Measurements from ENCODE around the gene NPAS3. TPM values are rescaled to one million over a fixed set of nuclear protein-coding genes. Genes with fewer than 3 reads are reported as not detected.

The NPAS3 gene
- total and polyA plus RNA-seq, 2 of the 8 experiments (the other 6 are each of a cell fraction or from before 2014, with no cell fraction given) = 0.11 to 0.60 TPM

- no peaks in the 10 kb centered on the region for H3K79me2 ChIP-seq (ENCODE audit: control insufficient read depth in 1 of 2, insufficient read depth in 2 of 2, low read length in 2 of 2)
- no peaks in the 10 kb centered on the region for H3K9me3 ChIP-seq (ENCODE audit: insufficient read depth in 2 of 2, low read depth in 1 of 2, low read length in 1 of 2)
- H3K4me2 ChIP-seq (ENCODE audit: insufficient read depth in 1 of 2, low read depth in 2 of 2, low read length in 2 of 2) = no peak overlapping the region
- H3K27me3 ChIP-seq (replicated peaks in 1 of 4; ENCODE audit: control insufficient read depth in 3 of 4, extremely low read depth in 1 of 4, insufficient read depth in 3 of 4, low read length in 3 of 4) = no peaks in the 10 kb centered on the region
- no peak overlapping the region for H2BK5ac ChIP-seq (ENCODE audit: low read depth, low read length)
- no peak overlapping the region for H3K23ac ChIP-seq (ENCODE audit: insufficient read length)
- ChIA-PET POLR2A (ENCODE audit: partially characterized antibody) (no interaction called here), CTCF (ENCODE audit: partially characterized antibody) (interaction anchor here (0.5 to 1.7 kb wide), 3 partner anchors 67 to 432 kb away, joined by 3 to 4 read pairs (median 3); no protein-coding TSS in a partner anchor)
- H4K20me1 ChIP-seq (replicated peaks in 1 of 2; ENCODE audit: control insufficient read depth in 1 of 2, insufficient read depth in 2 of 2, low read length in 2 of 2) = no peaks in the 10 kb centered on the region
- H3K4ac ChIP-seq (replicated peaks; ENCODE audit: insufficient read length, low read depth, low read length) = no peak overlapping the region
- no peaks in the 10 kb centered on the region for H3K79me1 ChIP-seq (ENCODE audit: low read depth, low read length)
- no peak overlapping the region for H2BK120ac ChIP-seq (replicated peaks; ENCODE audit: low read depth, low read length)
- H3K4me1 ChIP-seq (replicated peaks in 1 of 4; ENCODE audit: control insufficient read depth in 3 of 4, insufficient read depth in 4 of 4, low read length in 3 of 4) = no peaks in the 10 kb centered on the region
- H3K36me3 ChIP-seq (ENCODE audit: control insufficient read depth in 2 of 4, insufficient read depth in 4 of 4, low read length in 3 of 4) = no peaks in the 10 kb centered on the region; a peak in 1 of 8 replicates
- no peak overlapping the region for H3K27ac ChIP-seq (ENCODE audit: low read depth, low read length)
- H3K18ac ChIP-seq (ENCODE audit: extremely low read depth, low read length) = no peak overlapping the region
- H3K56ac ChIP-seq (replicated peaks; ENCODE audit: insufficient read length, low read depth, low read length) = no peak overlapping the region
- H4K91ac ChIP-seq (replicated peaks; ENCODE audit: insufficient read length, low read length) = no peak overlapping the region
- DNase-seq (ENCODE audit: low read depth in 1 of 2, low spot score in 2 of 2) (no peak), FAIRE-seq (no peak)
- no peak overlapping the region for H3K9ac ChIP-seq (replicated peaks in 1 of 4; ENCODE audit: extremely low read depth in 1 of 4, low read depth in 3 of 4, low read length in 3 of 4)
- WGBS, 2 experiments (ENCODE audit: extremely low coverage in 1 of 2, insufficient coverage in 1 of 2, insufficient read length in 1 of 2, insufficient replicate concordance in 2 of 2, low coverage in 1 of 2, low lambda C conversion rate in 2 of 2, missing lambda C conversion rate in 1 of 2) = 96% methylated on average over 3 of the region's 3 CpGs; no CpG with 5 or more reads in 1 of the 2 experiments
- H4K8ac ChIP-seq (ENCODE audit: extremely low read depth, insufficient read depth, low read length) = no peak overlapping the region
- H3K4me3 ChIP-seq (ENCODE audit: extremely low read depth in 1 of 4, insufficient read depth in 2 of 4, low read depth in 3 of 4, low read length in 4 of 4) = no peak overlapping the region
- no peak overlapping the region for H2AK5ac ChIP-seq (ENCODE audit: low read depth, low read length)
- no peak overlapping the region for H3K14ac ChIP-seq (ENCODE audit: insufficient read length)
- H2BK15ac ChIP-seq (ENCODE audit: low read length) = no peak overlapping the region
- no peaks in the 10 kb centered on the region for H3K23me2 ChIP-seq (ENCODE audit: low read depth, low read length)
- H4K5ac ChIP-seq (ENCODE audit: insufficient read length, low read depth, low read length) = no peak overlapping the region
- no peak overlapping the region for H2BK20ac ChIP-seq (ENCODE audit: low read length)
- H2BK12ac ChIP-seq (ENCODE audit: low read depth, low read length) = no peak overlapping the region
- H2AFZ ChIP-seq (ENCODE audit: low read length) = no peak overlapping the region
- no peak for TF ChIP-seq ASH2L (IDR thresholded peaks at IDR 0.05; ENCODE audit: low read length)
- no peak for TF ChIP-seq NANOG (IDR thresholded peaks at IDR 0.05; ENCODE audit: insufficient read depth, low read depth, low read length, poor library complexity, severe bottlenecking)
- no peak for TF ChIP-seq ZNF274 (IDR thresholded peaks at IDR 0.05; ENCODE audit: borderline replicate concordance, extremely low read depth, low read length)
- no peak for TF ChIP-seq HDAC6 (IDR thresholded peaks at IDR 0.05; ENCODE audit: low read depth, low read length)
- no peak for TF ChIP-seq CREB1 (IDR thresholded peaks at IDR 0.05)
Observed at GRCh38 chr14:33509454-33509853, 570.8 kb downstream of the NPAS3 start.

Measured in H1 (cell line).